Measurements from ENCODE around the gene RTKN. TPM values are rescaled to one million over a fixed set of nuclear protein-coding genes. Genes with fewer than 3 reads are reported as not detected.
A peak's percentile ranks its signal among the peaks of the same experiment; 100 is the strongest.

RTKN gene
- total and polyA plus RNA-seq, 10 of the 15 experiments (the other 5 are each of a cell fraction or from before 2014, with no cell fraction given), result 0.50 to 12.3 (median 5.4) TPM

- TF ChIP-seq ELK1 (IDR thresholded peaks at IDR 0.05; ENCODE audit: low read depth, low read length) (peak; percentile 74; the same call in 1 of the 2 replicates), NFYB (IDR thresholded peaks at IDR 0.05; ENCODE audit: insufficient read depth, low read depth, low read length) (no peak), KLF5 (IDR thresholded peaks at IDR 0.05; ENCODE audit: partially characterized antibody) (peak; percentile 93), E2F4 (IDR thresholded peaks at IDR 0.05; ENCODE audit: low read depth, low read length) (no peak), RCOR1 (conservative IDR thresholded peaks at IDR 0.05; ENCODE audit: low read depth, low read length) (peak; percentile 88; the same call in 1 of the 2 replicates), USF1 (IDR thresholded peaks at IDR 0.05; ENCODE audit: borderline replicate concordance, extremely low read length, insufficient read depth, low read depth, low read length) (no peak), ZNF217 (IDR thresholded peaks at IDR 0.05) (no peak), HDAC6 (IDR thresholded peaks at IDR 0.05; ENCODE audit: unreplicated experiment) (no peak), MEF2B (IDR thresholded peaks at IDR 0.05; ENCODE audit: partially characterized antibody, poor library complexity, severe bottlenecking) (peak; percentile 84), SIX5 (IDR thresholded peaks at IDR 0.05; ENCODE audit: low read depth, low read length, severe bottlenecking) (peak; percentile 95), CBFB (IDR thresholded peaks at IDR 0.05; ENCODE audit: low read depth) (peak; percentile 49; the same call in 1 of the 2 replicates)
- TF ChIP-seq, protein P1, sequence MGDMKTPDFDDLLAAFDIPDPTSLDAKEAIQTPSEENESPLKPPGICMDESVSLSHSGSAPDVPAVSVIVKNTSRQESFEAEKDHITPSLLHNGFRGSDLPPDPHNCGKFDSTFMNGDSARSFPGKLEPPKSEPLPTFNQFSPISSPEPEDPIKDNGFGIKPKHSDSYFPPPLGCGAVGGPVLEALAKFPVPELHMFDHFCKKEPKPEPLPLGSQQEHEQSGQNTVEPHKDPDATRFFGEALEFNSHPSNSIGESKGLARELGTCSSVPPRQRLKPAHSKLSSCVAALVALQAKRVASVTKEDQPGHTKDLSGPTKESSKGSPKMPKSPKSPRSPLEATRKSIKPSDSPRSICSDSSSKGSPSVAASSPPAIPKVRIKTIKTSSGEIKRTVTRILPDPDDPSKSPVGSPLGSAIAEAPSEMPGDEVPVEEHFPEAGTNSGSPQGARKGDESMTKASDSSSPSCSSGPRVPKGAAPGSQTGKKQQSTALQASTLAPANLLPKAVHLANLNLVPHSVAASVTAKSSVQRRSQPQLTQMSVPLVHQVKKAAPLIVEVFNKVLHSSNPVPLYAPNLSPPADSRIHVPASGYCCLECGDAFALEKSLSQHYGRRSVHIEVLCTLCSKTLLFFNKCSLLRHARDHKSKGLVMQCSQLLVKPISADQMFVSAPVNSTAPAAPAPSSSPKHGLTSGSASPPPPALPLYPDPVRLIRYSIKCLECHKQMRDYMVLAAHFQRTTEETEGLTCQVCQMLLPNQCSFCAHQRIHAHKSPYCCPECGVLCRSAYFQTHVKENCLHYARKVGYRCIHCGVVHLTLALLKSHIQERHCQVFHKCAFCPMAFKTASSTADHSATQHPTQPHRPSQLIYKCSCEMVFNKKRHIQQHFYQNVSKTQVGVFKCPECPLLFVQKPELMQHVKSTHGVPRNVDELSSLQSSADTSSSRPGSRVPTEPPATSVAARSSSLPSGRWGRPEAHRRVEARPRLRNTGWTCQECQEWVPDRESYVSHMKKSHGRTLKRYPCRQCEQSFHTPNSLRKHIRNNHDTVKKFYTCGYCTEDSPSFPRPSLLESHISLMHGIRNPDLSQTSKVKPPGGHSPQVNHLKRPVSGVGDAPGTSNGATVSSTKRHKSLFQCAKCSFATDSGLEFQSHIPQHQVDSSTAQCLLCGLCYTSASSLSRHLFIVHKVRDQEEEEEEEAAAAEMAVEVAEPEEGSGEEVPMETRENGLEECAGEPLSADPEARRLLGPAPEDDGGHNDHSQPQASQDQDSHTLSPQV (IDR thresholded peaks at IDR 0.05), result no peak
- TF ChIP-seq, protein P2, sequence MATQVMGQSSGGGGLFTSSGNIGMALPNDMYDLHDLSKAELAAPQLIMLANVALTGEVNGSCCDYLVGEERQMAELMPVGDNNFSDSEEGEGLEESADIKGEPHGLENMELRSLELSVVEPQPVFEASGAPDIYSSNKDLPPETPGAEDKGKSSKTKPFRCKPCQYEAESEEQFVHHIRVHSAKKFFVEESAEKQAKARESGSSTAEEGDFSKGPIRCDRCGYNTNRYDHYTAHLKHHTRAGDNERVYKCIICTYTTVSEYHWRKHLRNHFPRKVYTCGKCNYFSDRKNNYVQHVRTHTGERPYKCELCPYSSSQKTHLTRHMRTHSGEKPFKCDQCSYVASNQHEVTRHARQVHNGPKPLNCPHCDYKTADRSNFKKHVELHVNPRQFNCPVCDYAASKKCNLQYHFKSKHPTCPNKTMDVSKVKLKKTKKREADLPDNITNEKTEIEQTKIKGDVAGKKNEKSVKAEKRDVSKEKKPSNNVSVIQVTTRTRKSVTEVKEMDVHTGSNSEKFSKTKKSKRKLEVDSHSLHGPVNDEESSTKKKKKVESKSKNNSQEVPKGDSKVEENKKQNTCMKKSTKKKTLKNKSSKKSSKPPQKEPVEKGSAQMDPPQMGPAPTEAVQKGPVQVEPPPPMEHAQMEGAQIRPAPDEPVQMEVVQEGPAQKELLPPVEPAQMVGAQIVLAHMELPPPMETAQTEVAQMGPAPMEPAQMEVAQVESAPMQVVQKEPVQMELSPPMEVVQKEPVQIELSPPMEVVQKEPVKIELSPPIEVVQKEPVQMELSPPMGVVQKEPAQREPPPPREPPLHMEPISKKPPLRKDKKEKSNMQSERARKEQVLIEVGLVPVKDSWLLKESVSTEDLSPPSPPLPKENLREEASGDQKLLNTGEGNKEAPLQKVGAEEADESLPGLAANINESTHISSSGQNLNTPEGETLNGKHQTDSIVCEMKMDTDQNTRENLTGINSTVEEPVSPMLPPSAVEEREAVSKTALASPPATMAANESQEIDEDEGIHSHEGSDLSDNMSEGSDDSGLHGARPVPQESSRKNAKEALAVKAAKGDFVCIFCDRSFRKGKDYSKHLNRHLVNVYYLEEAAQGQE (IDR thresholded peaks at IDR 0.05; ENCODE audit: low read depth, low read length), result 0 out of 2 replicates have a peak, but pooled peaks have one; percentile 8
- TF ChIP-seq, protein P3, sequence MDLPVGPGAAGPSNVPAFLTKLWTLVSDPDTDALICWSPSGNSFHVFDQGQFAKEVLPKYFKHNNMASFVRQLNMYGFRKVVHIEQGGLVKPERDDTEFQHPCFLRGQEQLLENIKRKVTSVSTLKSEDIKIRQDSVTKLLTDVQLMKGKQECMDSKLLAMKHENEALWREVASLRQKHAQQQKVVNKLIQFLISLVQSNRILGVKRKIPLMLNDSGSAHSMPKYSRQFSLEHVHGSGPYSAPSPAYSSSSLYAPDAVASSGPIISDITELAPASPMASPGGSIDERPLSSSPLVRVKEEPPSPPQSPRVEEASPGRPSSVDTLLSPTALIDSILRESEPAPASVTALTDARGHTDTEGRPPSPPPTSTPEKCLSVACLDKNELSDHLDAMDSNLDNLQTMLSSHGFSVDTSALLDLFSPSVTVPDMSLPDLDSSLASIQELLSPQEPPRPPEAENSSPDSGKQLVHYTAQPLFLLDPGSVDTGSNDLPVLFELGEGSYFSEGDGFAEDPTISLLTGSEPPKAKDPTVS (IDR thresholded peaks at IDR 0.05; ENCODE audit: low read depth, low read length), result peak; percentile 74; the same call in 1 of the 2 replicates
Measured at GRCh38 chr2:74454654-74455511, 13.1 kb upstream of the RTKN start, which contains the start of gene INO80B (continued).
